CD14-positive monocyte (primary cell): ENCODE results near the gene SLC27A4. TPM values are rescaled to one million over a fixed set of nuclear protein-coding genes. Genes with fewer than 3 reads are reported as not detected.

Experiments
- DNase-seq, 3 donors: peaks; one replicate each; pipeline ENCODE4 v3.0.0-alpha.2; 2011 to 2022
- H2AFZ ChIP-seq: 2 replicates; pipeline ENCODE4 v1.6.0; 2012; ENCODE audit warnings: mild to moderate bottlenecking, low read depth, low read length, inconsistent platforms; ENCODE audit not compliant: insufficient read depth, poor library complexity, severe bottlenecking
- H3K27ac ChIP-seq, 2 donors: 1 replicate in 1 of 2; 2 replicates in 1 of 2; pipeline ENCODE4 v1.5.1; 2012 to 2013; ENCODE audit warnings: low read length in 2 of 2, control low read depth in 1 of 2, inconsistent platforms in 1 of 2, low read depth in 1 of 2, mild to moderate bottlenecking in 1 of 2
- H3K27me3 ChIP-seq, 2 donors: one replicate each; pipeline versions ENCODE4 v1.6.0 to v1.6.1; 2011 to 2013; ENCODE audit warnings: low read length in 2 of 2; ENCODE audit not compliant: control insufficient read depth in 2 of 2, insufficient read depth in 2 of 2
- H3K36me3 ChIP-seq, 2 donors: replicated peaks in 1 of 2; 1 replicate in 1 of 2; 2 replicates in 1 of 2; pipeline versions ENCODE4 v1.5.1 to v1.6.1; 2012 to 2013; ENCODE audit warnings: low read length in 2 of 2, control low read depth in 1 of 2, inconsistent platforms in 1 of 2, mild to moderate bottlenecking in 1 of 2; ENCODE audit not compliant: insufficient read depth in 2 of 2, control insufficient read depth in 1 of 2
- H3K4me1 ChIP-seq, 2 donors: 1 replicate in 1 of 2; 2 replicates in 1 of 2; pipeline versions ENCODE4 v1.5.1 to v1.6.1; 2012 to 2013; ENCODE audit warnings: low read length in 2 of 2, control low read depth in 1 of 2, inconsistent platforms in 1 of 2, mild to moderate bottlenecking in 1 of 2, moderate library complexity in 1 of 2; ENCODE audit not compliant: insufficient read depth in 2 of 2, control insufficient read depth in 1 of 2
- H3K4me2 ChIP-seq: replicated peaks from 2 replicates; pipeline ENCODE3; 2012; ENCODE audit warnings: low read length, moderate library complexity, mild to moderate bottlenecking; ENCODE audit not compliant: poor library complexity, severe bottlenecking; ENCODE audit errors: extremely low read depth
- H3K4me3 ChIP-seq, 3 experiments: fragments of 200-600 bp in 1 of 3; sonication (generic) in 1 of 3; replicated peaks in 1 of 3; 1 replicate in 2 of 3; 2 replicates in 1 of 3; pipeline ENCODE4 v1.5.1; 2011 to 2013; ENCODE audit warnings: low read length in 3 of 3, mild to moderate bottlenecking in 3 of 3, control low read depth in 2 of 3, low read depth in 2 of 3, inconsistent platforms in 1 of 3, moderate library complexity in 1 of 3
- H3K79me2 ChIP-seq: 2 replicates; pipeline ENCODE4 v1.6.0; 2012; ENCODE audit warnings: mild to moderate bottlenecking, control low read depth, inconsistent platforms, low read length, moderate library complexity; ENCODE audit not compliant: insufficient read depth
- H3K9ac ChIP-seq: 2 replicates; pipeline ENCODE4 v1.6.0; 2017; ENCODE audit warnings: low read length, mild to moderate bottlenecking; ENCODE audit not compliant: insufficient read depth, poor library complexity, severe bottlenecking
- H3K9me3 ChIP-seq, 2 donors: replicated peaks in 1 of 2; 1 replicate in 1 of 2; 2 replicates in 1 of 2; pipeline versions ENCODE4 v1.5.1 to v1.6.1; 2012 to 2013; ENCODE audit warnings: low read length in 2 of 2, control low read depth in 1 of 2; ENCODE audit not compliant: control insufficient read depth in 1 of 2, insufficient read depth in 1 of 2
- H4K20me1 ChIP-seq: 2 replicates; pipeline ENCODE4 v1.6.0; 2012; ENCODE audit warnings: mild to moderate bottlenecking, low read length, control low read depth, moderate library complexity; ENCODE audit not compliant: insufficient read depth
- H3K27ac Mint-ChIP-seq, 7 donors: one replicate each; pipeline ENCODE4 v1.8.0; 2020; ENCODE audit warnings: mild to moderate bottlenecking in 7 of 7, mixed read lengths in 7 of 7, moderate library complexity in 6 of 7, inconsistent platforms in 2 of 7
- H3K27me3 Mint-ChIP-seq, 3 donors: one replicate each; pipeline ENCODE4 v1.8.0; 2021 to 2022; ENCODE audit warnings: low read depth in 3 of 3, mild to moderate bottlenecking in 3 of 3, mixed read lengths in 3 of 3, moderate library complexity in 3 of 3, inconsistent platforms in 1 of 3
- H3K36me3 Mint-ChIP-seq, 2 donors: one replicate each; pipeline ENCODE4 v1.8.0; 2020; ENCODE audit warnings: mixed read lengths in 2 of 2, inconsistent platforms in 1 of 2, mild to moderate bottlenecking in 1 of 2
- H3K4me1 Mint-ChIP-seq: one replicate; pipeline ENCODE4 v1.8.0; 2020; ENCODE audit warnings: mild to moderate bottlenecking, mixed read lengths
- H3K4me3 Mint-ChIP-seq, 2 donors: one replicate each; pipeline ENCODE4 v1.8.0; 2020; ENCODE audit warnings: mild to moderate bottlenecking in 2 of 2, mixed read lengths in 2 of 2, moderate library complexity in 1 of 2
- H3K9me3 Mint-ChIP-seq, 7 donors: one replicate each; pipeline ENCODE4 v1.8.0; 2020 to 2022; ENCODE audit warnings: mixed read lengths in 7 of 7, mild to moderate bottlenecking in 6 of 7, moderate library complexity in 6 of 7, inconsistent platforms in 2 of 7
- WGBS: methylation state at CpG from one replicate; pipeline ENCODE4 v1.1.5; 2013; ENCODE audit warnings: missing lambda C conversion rate; ENCODE audit not compliant: insufficient coverage; 5-methylcytosine and 5-hydroxymethylcytosine counted together
- intact Hi-C, 2 donors: fragments of 100-400 bp; cut with micrococcal nuclease; formaldehyde crosslinking; loops; one replicate each; pipeline versions ENCODE4 v1.15.0 to v1.15.1; 2023
- polyA plus RNA-seq, 3 donors: library from polyadenylated mRNA; depleted of rRNA in 1 of 3; unstranded in 2 of 3; stranded (reverse) in 1 of 3; fragments of 300-500 nt in 2 of 3; fragments of >200 nt in 1 of 3; fragmentation: Illumina TruSeq in 2 of 3; gene quantifications; 1 replicate in 2 of 3; 2 replicates in 1 of 3; pipeline ENCODE4 v1.2.3, GENCODE V29; 2012 to 2021
- TF ChIP-seq, protein P1 (sequence below): fragments of 200-600 bp; IDR thresholded peaks from one replicate; pipeline ENCODE4 v1.8.0; 2022; ENCODE audit warnings: antibody characterized with exemption, mild to moderate bottlenecking

SLC27A4 gene
- polyA plus RNA-seq, 3 donors = 6.8 to 8.9 (median 6.8) TPM

DNA sequence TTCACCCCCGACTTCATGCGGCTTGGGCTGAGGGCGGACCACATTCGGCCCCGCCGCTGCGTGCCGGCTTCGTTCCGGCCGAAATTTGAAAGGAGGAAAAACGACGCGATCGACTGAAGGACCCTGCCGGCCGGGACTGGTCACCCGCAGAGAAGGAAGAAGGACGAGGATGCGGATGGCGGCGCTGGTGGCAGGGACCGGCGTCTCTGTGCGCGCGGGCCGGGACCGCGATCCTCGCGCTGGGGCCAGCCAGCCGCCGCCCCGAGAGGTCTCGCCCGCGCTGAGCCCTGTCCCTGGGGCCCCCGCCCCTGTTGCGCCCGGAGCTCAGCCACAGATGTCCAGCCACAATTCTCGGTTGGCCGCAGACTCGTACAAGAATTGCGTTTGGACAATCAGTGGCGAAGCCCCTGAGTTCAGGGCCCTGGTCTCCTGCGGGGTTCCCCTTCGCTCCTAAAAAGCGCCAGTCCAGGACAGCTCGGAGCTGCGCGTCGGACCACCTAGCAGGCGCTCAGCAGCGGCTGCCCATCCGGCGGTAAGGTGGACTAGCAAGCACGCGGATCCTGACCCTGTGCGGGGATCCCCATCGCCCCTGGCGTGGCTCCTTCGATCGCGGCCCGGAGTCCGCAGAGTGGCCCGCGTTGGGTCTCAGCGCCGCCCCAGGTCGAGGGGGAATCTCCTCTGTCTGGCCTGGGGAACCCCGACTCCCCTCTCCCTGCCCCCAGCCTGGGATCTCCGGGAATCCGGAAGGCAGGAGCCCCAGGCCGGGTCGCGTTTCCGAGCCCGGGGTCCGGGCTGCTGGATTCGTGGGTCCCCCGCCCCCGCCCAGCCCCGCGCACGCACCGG is 52.2 kb downstream of the SLC27A4 start:
- peaks cover 11% of the 10 kb centered on the region for H3K4me1 Mint-ChIP-seq
- Histone ChIP-seq H3K4me3 (no peak overlapping the region), H3K4me1 (peaks cover 9% of the 10 kb centered on the region in 2 donors), H3K9ac (no peak overlapping the region), H3K27me3 (no peaks in the 10 kb centered on the region), H3K4me2 (no peak overlapping the region), H4K20me1 (no peaks in the 10 kb centered on the region), H3K36me3 (peaks cover 43 to 53% of the 10 kb centered on the region in 2 donors), H3K79me2 (no peaks in the 10 kb centered on the region), H3K27ac (no peak overlapping the region), H3K9me3 (no peaks in the 10 kb centered on the region), H2AFZ (no peak overlapping the region)
- peaks cover 0 to 9% (median 6%) of the 10 kb centered on the region in 7 donors for H3K9me3 Mint-ChIP-seq
- DNase-seq = no peak
- peaks cover 34 to 51% of the 10 kb centered on the region in 2 donors for H3K36me3 Mint-ChIP-seq
- no peak overlapping the region for H3K27ac Mint-ChIP-seq
- H3K4me3 Mint-ChIP-seq = no peak overlapping the region
- 95% methylated on average over 85 of the region's 88 CpGs for WGBS
- TF ChIP-seq, protein P1, sequence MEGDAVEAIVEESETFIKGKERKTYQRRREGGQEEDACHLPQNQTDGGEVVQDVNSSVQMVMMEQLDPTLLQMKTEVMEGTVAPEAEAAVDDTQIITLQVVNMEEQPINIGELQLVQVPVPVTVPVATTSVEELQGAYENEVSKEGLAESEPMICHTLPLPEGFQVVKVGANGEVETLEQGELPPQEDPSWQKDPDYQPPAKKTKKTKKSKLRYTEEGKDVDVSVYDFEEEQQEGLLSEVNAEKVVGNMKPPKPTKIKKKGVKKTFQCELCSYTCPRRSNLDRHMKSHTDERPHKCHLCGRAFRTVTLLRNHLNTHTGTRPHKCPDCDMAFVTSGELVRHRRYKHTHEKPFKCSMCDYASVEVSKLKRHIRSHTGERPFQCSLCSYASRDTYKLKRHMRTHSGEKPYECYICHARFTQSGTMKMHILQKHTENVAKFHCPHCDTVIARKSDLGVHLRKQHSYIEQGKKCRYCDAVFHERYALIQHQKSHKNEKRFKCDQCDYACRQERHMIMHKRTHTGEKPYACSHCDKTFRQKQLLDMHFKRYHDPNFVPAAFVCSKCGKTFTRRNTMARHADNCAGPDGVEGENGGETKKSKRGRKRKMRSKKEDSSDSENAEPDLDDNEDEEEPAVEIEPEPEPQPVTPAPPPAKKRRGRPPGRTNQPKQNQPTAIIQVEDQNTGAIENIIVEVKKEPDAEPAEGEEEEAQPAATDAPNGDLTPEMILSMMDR = no peak
- peaks cover 7 to 14% (median 12%) of the 10 kb centered on the region in 3 donors for H3K27me3 Mint-ChIP-seq
- intact Hi-C loops = no loop called here

DNA sequence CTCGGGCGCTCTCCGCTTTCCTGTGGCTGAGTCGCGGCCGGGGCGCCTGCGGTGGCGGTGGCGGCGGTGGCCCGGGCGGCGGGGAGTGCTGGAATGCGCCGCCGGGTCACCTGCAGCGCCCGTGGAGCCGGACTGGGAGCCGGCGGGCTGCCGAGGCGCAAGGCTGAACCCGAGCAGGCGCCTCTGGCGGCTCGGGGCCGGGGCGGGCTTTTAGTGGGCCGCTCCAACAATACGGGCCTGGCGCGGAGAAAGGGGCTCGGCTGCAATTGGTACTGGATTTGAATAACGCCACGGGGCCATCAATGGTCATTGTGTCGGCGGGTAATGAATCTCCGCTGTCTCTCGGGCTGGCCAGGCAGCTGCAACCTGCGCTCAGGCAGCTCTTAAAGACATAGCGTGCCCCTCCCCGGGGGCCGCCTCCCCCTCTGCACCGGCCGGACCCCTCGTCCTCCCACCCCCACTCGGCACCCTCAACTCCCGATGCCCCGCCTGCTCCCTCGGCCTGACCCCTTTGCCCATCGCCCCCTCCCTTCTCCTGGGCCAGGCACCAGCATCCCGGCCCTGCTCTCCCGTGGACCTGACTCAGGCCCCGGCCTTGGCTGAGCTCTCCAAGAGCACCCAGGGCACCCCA is 52.9 kb downstream of the SLC27A4 start:
- H3K4me2 ChIP-seq = no peak overlapping the region
- H3K4me1 ChIP-seq = peaks cover 10 to 11% of the 10 kb centered on the region in 2 donors
- H3K9me3 ChIP-seq = no peaks in the 10 kb centered on the region
- no peak overlapping the region for H2AFZ ChIP-seq
- Mint-ChIP-seq H3K27ac (no peak overlapping the region), H3K27me3 (peaks cover 11 to 21% (median 13%) of the 10 kb centered on the region in 3 donors), H3K4me1 (peaks cover 14% of the 10 kb centered on the region), H3K4me3 (no peak overlapping the region), H3K36me3 (peaks cover 26 to 43% of the 10 kb centered on the region in 2 donors), H3K9me3 (peaks cover 0 to 9% (median 6%) of the 10 kb centered on the region in 7 donors)
- no peak overlapping the region for H3K4me3 ChIP-seq
- H4K20me1 ChIP-seq = no peaks in the 10 kb centered on the region
- TF ChIP-seq, protein P1 = no peak
- H3K27me3 ChIP-seq = no peaks in the 10 kb centered on the region
- no peak for DNase-seq
- H3K79me2 ChIP-seq = no peaks in the 10 kb centered on the region
- peaks cover 36 to 46% of the 10 kb centered on the region in 2 donors for H3K36me3 ChIP-seq
- H3K9ac ChIP-seq = no peak overlapping the region
- 95% methylated on average over 55 of the region's 56 CpGs for WGBS
- H3K27ac ChIP-seq = no peak overlapping the region
- intact Hi-C loops = no loop called here
